ENCODE results near the gene ZNF552.

ZNF552 gene

GRCh38 chr19:57818378-57818777 is 3.7 kb upstream of the ZNF552 start:
- Histone ChIP-seq H3K4me2 (ENCODE audit: insufficient read depth, low read length, poor library complexity, severe bottlenecking) (no peak overlapping the region), H3K79me1 (ENCODE audit: low read depth, low read length) (peaks cover 1% of the 10 kb centered on the region), H3K9ac (ENCODE audit: low read depth, low read length, poor library complexity) (no peak overlapping the region), H3K4me3 (ENCODE audit: low read length in 2 of 2) (no peak overlapping the region), H3K27ac (replicated peaks; ENCODE audit: low read length) (no peak overlapping the region), H2BK120ac (ENCODE audit: low read depth, low read length) (no peak overlapping the region), H2AK5ac (ENCODE audit: low read depth, low read length) (no peak overlapping the region), H3K18ac (ENCODE audit: low read length) (no peak overlapping the region), H3K4ac (ENCODE audit: low read length) (no peak overlapping the region), H2BK5ac (ENCODE audit: low read length) (no peak overlapping the region), H3K4me1 (ENCODE audit: control insufficient read depth in 2 of 2, insufficient read depth in 1 of 2, low read depth in 1 of 2, low read length in 2 of 2) (peaks cover 4 to 6% of the 10 kb centered on the region in 2 donors), H3K9me3 (replicated peaks in 1 of 2; ENCODE audit: control insufficient read depth in 2 of 2, insufficient read depth in 1 of 2, low read depth in 1 of 2, low read length in 2 of 2) (no peaks in the 10 kb centered on the region), H2BK12ac (ENCODE audit: low read length) (no peak overlapping the region), H4K91ac (ENCODE audit: low read depth, low read length, poor library complexity) (no peak overlapping the region), H4K8ac (ENCODE audit: low read depth, low read length) (no peak overlapping the region), H3K27me3 (ENCODE audit: control insufficient read depth in 3 of 3, insufficient read depth in 3 of 3, low read depth in 1 of 3, low read length in 3 of 3) (no peaks in the 10 kb centered on the region), H3K14ac (ENCODE audit: low read length) (no peak overlapping the region), H3K36me3 (replicated peaks in 1 of 2; ENCODE audit: control insufficient read depth in 2 of 2, insufficient read depth in 2 of 2, low read length in 2 of 2) (peaks cover 0 to 29% of the 10 kb centered on the region in 2 donors), H2AFZ (ENCODE audit: low read length) (no peak overlapping the region), H3K23ac (ENCODE audit: low read depth, low read length, poor library complexity) (no peak overlapping the region), H2BK15ac (ENCODE audit: low read length) (no peak overlapping the region)
- WGBS, 2 donors (ENCODE audit: extremely low coverage in 2 of 2, insufficient read length in 2 of 2, insufficient replicate concordance in 1 of 2): no CpG with 5 or more reads among the region's 7 CpGs
- DNase-seq (ENCODE audit: low spot score): no peak

GRCh38 chr19:57817976-57818375 is 3.3 kb upstream of the ZNF552 start:
- no peak overlapping the region for H2BK12ac ChIP-seq (ENCODE audit: low read length)
- H4K91ac ChIP-seq (ENCODE audit: low read depth, low read length, poor library complexity): no peak overlapping the region
- H3K27ac ChIP-seq (replicated peaks; ENCODE audit: low read length): no peak overlapping the region
- no peak overlapping the region for H2BK120ac ChIP-seq (ENCODE audit: low read depth, low read length)
- H3K14ac ChIP-seq (ENCODE audit: low read length): no peak overlapping the region
- no peak overlapping the region for H3K9ac ChIP-seq (ENCODE audit: low read depth, low read length, poor library complexity)
- no peaks in the 10 kb centered on the region for H3K27me3 ChIP-seq (ENCODE audit: control insufficient read depth in 3 of 3, insufficient read depth in 3 of 3, low read depth in 1 of 3, low read length in 3 of 3)
- peaks cover 0 to 27% of the 10 kb centered on the region in 2 donors for H3K36me3 ChIP-seq (replicated peaks in 1 of 2; ENCODE audit: control insufficient read depth in 2 of 2, insufficient read depth in 2 of 2, low read length in 2 of 2)
- no CpG with 5 or more reads among the region's 14 CpGs for WGBS, 2 donors (ENCODE audit: extremely low coverage in 2 of 2, insufficient read length in 2 of 2, insufficient replicate concordance in 1 of 2)
- H2AFZ ChIP-seq (ENCODE audit: low read length): no peak overlapping the region
- H3K4me1 ChIP-seq (ENCODE audit: control insufficient read depth in 2 of 2, insufficient read depth in 1 of 2, low read depth in 1 of 2, low read length in 2 of 2): peaks cover 4 to 6% of the 10 kb centered on the region in 2 donors
- no peaks in the 10 kb centered on the region for H3K9me3 ChIP-seq (replicated peaks in 1 of 2; ENCODE audit: control insufficient read depth in 2 of 2, insufficient read depth in 1 of 2, low read depth in 1 of 2, low read length in 2 of 2)
- peaks cover 1% of the 10 kb centered on the region for H3K79me1 ChIP-seq (ENCODE audit: low read depth, low read length)
- no peak overlapping the region for H3K4ac ChIP-seq (ENCODE audit: low read length)
- no peak overlapping the region for H3K4me3 ChIP-seq (ENCODE audit: low read length in 2 of 2)
- H3K4me2 ChIP-seq (ENCODE audit: insufficient read depth, low read length, poor library complexity, severe bottlenecking): no peak overlapping the region
- H4K8ac ChIP-seq (ENCODE audit: low read depth, low read length): no peak overlapping the region
- no peak overlapping the region for H3K18ac ChIP-seq (ENCODE audit: low read length)
- no peak for DNase-seq (ENCODE audit: low spot score)
- H2BK15ac ChIP-seq (ENCODE audit: low read length): no peak overlapping the region
- no peak overlapping the region for H3K23ac ChIP-seq (ENCODE audit: low read depth, low read length, poor library complexity)
- no peak overlapping the region for H2AK5ac ChIP-seq (ENCODE audit: low read depth, low read length)
- H2BK5ac ChIP-seq (ENCODE audit: low read length): no peak overlapping the region

- no peak overlapping the region for H3K9ac ChIP-seq (ENCODE audit: low read depth, low read length, poor library complexity)
Observed at GRCh38 chr19:57816652-57817051, 1.9 kb upstream of the ZNF552 start.

GRCh38 chr19:57815247-57816075 is 748 bp upstream of the ZNF552 start:
- Histone ChIP-seq H2AFZ (ENCODE audit: low read length) (peak overlapping the region; percentile 82), H2BK12ac (ENCODE audit: low read length) (no peak overlapping the region), H3K9me3 (replicated peaks in 1 of 2; ENCODE audit: control insufficient read depth in 2 of 2, insufficient read depth in 1 of 2, low read depth in 1 of 2, low read length in 2 of 2) (no peaks in the 10 kb centered on the region), H3K23ac (ENCODE audit: low read depth, low read length, poor library complexity) (no peak overlapping the region), H4K91ac (ENCODE audit: low read depth, low read length, poor library complexity) (no peak overlapping the region), H4K8ac (ENCODE audit: low read depth, low read length) (no peak overlapping the region), H3K4ac (ENCODE audit: low read length) (no peak overlapping the region), H3K36me3 (replicated peaks in 1 of 2; ENCODE audit: control insufficient read depth in 2 of 2, insufficient read depth in 2 of 2, low read length in 2 of 2) (peaks cover 0 to 24% of the 10 kb centered on the region in 2 donors), H2BK120ac (ENCODE audit: low read depth, low read length) (no peak overlapping the region), H2AK5ac (ENCODE audit: low read depth, low read length) (no peak overlapping the region), H3K4me2 (ENCODE audit: insufficient read depth, low read length, poor library complexity, severe bottlenecking) (peak overlapping the region; percentile 48), H2BK15ac (ENCODE audit: low read length) (no peak overlapping the region), H3K27ac (replicated peaks; ENCODE audit: low read length) (no peak overlapping the region), H3K9ac (ENCODE audit: low read depth, low read length, poor library complexity) (no peak overlapping the region), H3K4me3 (ENCODE audit: low read length in 2 of 2) (no peak overlapping the region), H2BK5ac (ENCODE audit: low read length) (no peak overlapping the region), H3K79me1 (ENCODE audit: low read depth, low read length) (peaks cover 1% of the 10 kb centered on the region), H3K18ac (ENCODE audit: low read length) (no peak overlapping the region), H3K4me1 (ENCODE audit: control insufficient read depth in 2 of 2, insufficient read depth in 1 of 2, low read depth in 1 of 2, low read length in 2 of 2) (peaks cover 4% of the 10 kb centered on the region in 2 donors), H3K14ac (ENCODE audit: low read length) (no peak overlapping the region), H3K27me3 (ENCODE audit: control insufficient read depth in 3 of 3, insufficient read depth in 3 of 3, low read depth in 1 of 3, low read length in 3 of 3) (no peaks in the 10 kb centered on the region)
- DNase-seq (ENCODE audit: low spot score): no peak
- no CpG with 5 or more reads among the region's 17 CpGs for WGBS, 2 donors (ENCODE audit: extremely low coverage in 2 of 2, insufficient read length in 2 of 2, insufficient replicate concordance in 1 of 2)

More at GRCh38 chr19:57816652-57817051, 1.9 kb upstream of the ZNF552 start:
- no peak overlapping the region for H3K4ac ChIP-seq (ENCODE audit: low read length)
- no peak overlapping the region for H2AFZ ChIP-seq (ENCODE audit: low read length)
- no peak overlapping the region for H3K18ac ChIP-seq (ENCODE audit: low read length)
- no peak overlapping the region for H2BK15ac ChIP-seq (ENCODE audit: low read length)
- no peak overlapping the region for H2AK5ac ChIP-seq (ENCODE audit: low read depth, low read length)
- H3K23ac ChIP-seq (ENCODE audit: low read depth, low read length, poor library complexity): no peak overlapping the region
- H3K27me3 ChIP-seq (ENCODE audit: control insufficient read depth in 3 of 3, insufficient read depth in 3 of 3, low read depth in 1 of 3, low read length in 3 of 3): no peaks in the 10 kb centered on the region
- H3K27ac ChIP-seq (replicated peaks; ENCODE audit: low read length): no peak overlapping the region
- DNase-seq (ENCODE audit: low spot score): no peak
- no CpG with 5 or more reads among the region's 7 CpGs for WGBS, 2 donors (ENCODE audit: extremely low coverage in 2 of 2, insufficient read length in 2 of 2, insufficient replicate concordance in 1 of 2)
- peaks cover 1% of the 10 kb centered on the region for H3K79me1 ChIP-seq (ENCODE audit: low read depth, low read length)
- H3K9me3 ChIP-seq (replicated peaks in 1 of 2; ENCODE audit: control insufficient read depth in 2 of 2, insufficient read depth in 1 of 2, low read depth in 1 of 2, low read length in 2 of 2): no peaks in the 10 kb centered on the region
- H2BK12ac ChIP-seq (ENCODE audit: low read length): no peak overlapping the region
- H3K14ac ChIP-seq (ENCODE audit: low read length): no peak overlapping the region
- H3K36me3 ChIP-seq (replicated peaks in 1 of 2; ENCODE audit: control insufficient read depth in 2 of 2, insufficient read depth in 2 of 2, low read length in 2 of 2): peaks cover 0 to 25% of the 10 kb centered on the region in 2 donors
- no peak overlapping the region for H3K4me3 ChIP-seq (ENCODE audit: low read length in 2 of 2)
- no peak overlapping the region for H3K4me2 ChIP-seq (ENCODE audit: insufficient read depth, low read length, poor library complexity, severe bottlenecking)
- H2BK120ac ChIP-seq (ENCODE audit: low read depth, low read length): no peak overlapping the region
- H4K8ac ChIP-seq (ENCODE audit: low read depth, low read length): no peak overlapping the region
- H4K91ac ChIP-seq (ENCODE audit: low read depth, low read length, poor library complexity): no peak overlapping the region
- H2BK5ac ChIP-seq (ENCODE audit: low read length): no peak overlapping the region
- peaks cover 4 to 6% of the 10 kb centered on the region in 2 donors for H3K4me1 ChIP-seq (ENCODE audit: control insufficient read depth in 2 of 2, insufficient read depth in 1 of 2, low read depth in 1 of 2, low read length in 2 of 2)
